Measurements from ENCODE around the gene SF3B3.
A peak's percentile ranks its signal among the peaks of the same experiment; 100 is the strongest.

The SF3B3 gene

DNA sequence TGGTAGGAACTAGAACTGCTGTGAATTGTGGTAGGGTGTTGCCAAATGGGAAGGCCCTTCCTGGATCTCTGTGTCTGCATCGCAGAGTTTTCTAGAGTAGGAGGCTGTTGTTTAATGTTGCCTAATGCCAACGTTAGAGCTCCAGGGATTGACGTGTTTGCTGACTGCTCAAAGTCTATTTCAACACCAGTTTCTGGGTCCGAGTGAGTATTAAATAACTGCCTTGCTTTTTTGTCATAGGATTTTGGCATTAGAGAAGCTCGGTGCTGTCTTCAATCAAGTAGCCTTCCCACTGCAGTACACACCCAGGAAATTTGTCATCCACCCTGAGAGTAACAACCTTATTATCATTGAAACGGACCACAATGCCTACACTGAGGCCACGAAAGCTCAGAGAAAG lies 40.0 kb downstream of the SF3B3 start:
- TF ChIP-seq CTCF (IDR thresholded peaks at IDR 0.05; ENCODE audit: low read depth, low read length), result no peak
- peak; percentile 88 to 94 for DNase-seq (ENCODE audit: low read depth in 2 of 2)
- H3K4me3 ChIP-seq (replicated peaks in 1 of 2; ENCODE audit: low read depth in 2 of 2, low read length in 2 of 2), result no peak overlapping the region

- TF ChIP-seq CTCF (IDR thresholded peaks at IDR 0.05; ENCODE audit: low read depth, low read length), result no peak
- no peak for DNase-seq (ENCODE audit: low read depth in 2 of 2)
- H3K4me3 ChIP-seq (replicated peaks in 1 of 2; ENCODE audit: low read depth in 2 of 2, low read length in 2 of 2), result no peak overlapping the region
Observed at GRCh38 chr16:70565053-70565452, 41.4 kb downstream of the SF3B3 start.

GRCh38 chr16:70568601-70569237 lies 45.1 kb downstream of the SF3B3 start:
- DNase-seq (ENCODE audit: low read depth in 2 of 2), result no peak
- no peak for TF ChIP-seq CTCF (IDR thresholded peaks at IDR 0.05; ENCODE audit: low read depth, low read length)
- no peak overlapping the region for H3K4me3 ChIP-seq (replicated peaks in 1 of 2; ENCODE audit: low read depth in 2 of 2, low read length in 2 of 2)

GRCh38 chr16:70569752-70570151 lies 46.1 kb downstream of the SF3B3 start:
- no peak overlapping the region for H3K4me3 ChIP-seq (replicated peaks in 1 of 2; ENCODE audit: low read depth in 2 of 2, low read length in 2 of 2)
- DNase-seq (ENCODE audit: low read depth in 2 of 2), result no peak
- TF ChIP-seq CTCF (IDR thresholded peaks at IDR 0.05; ENCODE audit: low read depth, low read length), result no peak

GRCh38 chr16:70570967-70571570 lies 47.5 kb downstream of the SF3B3 start:
- no peak for DNase-seq (ENCODE audit: low read depth in 2 of 2)
- TF ChIP-seq CTCF (IDR thresholded peaks at IDR 0.05; ENCODE audit: low read depth, low read length), result no peak
- H3K4me3 ChIP-seq (replicated peaks in 1 of 2; ENCODE audit: low read depth in 2 of 2, low read length in 2 of 2), result no peak overlapping the region

DNA sequence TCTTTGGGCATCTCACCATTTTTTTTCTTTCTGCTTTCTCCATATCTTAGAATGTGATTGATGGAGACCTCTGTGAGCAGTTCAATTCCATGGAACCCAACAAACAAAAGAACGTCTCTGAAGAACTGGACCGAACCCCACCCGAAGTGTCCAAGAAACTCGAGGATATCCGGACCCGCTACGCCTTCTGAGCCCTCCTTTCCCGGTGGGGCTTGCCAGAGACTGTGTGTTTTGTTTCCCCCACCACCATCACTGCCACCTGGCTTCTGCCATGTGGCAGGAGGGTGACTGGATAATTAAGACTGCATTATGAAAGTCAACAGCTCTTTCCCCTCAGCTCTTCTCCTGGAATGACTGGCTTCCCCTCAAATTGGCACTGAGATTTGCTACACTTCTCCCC lies 48.0 kb downstream of the SF3B3 start:
- no peak for TF ChIP-seq CTCF (IDR thresholded peaks at IDR 0.05; ENCODE audit: low read depth, low read length)
- no peak overlapping the region for H3K4me3 ChIP-seq (replicated peaks in 1 of 2; ENCODE audit: low read depth in 2 of 2, low read length in 2 of 2)
- DNase-seq (ENCODE audit: low read depth in 2 of 2), result no peak
